Psoas muscle (tissue), 8 donors: Measurements from ENCODE around the gene MGLL. TPM values are rescaled to one million over a fixed set of nuclear protein-coding genes. Genes with fewer than 3 reads are reported as not detected.

Source experiments
- ATAC-seq, 4 donors: fragments of 200-7000 bp; cut with Tn5 transposase; one replicate each; pipeline ENCODE4 v1.9.1; 2020; ENCODE audit warnings: moderate library complexity in 3 of 4, mild to moderate bottlenecking in 2 of 4
- DNase-seq, 2 donors: peaks; one replicate each; pipeline ENCODE4 v3.0.0-alpha.2; 2020
- H3K27ac ChIP-seq: fragments of 200-600 bp; one replicate; pipeline ENCODE4 v1.8.0; 2022
- H3K27me3 ChIP-seq, 3 donors: fragments of 200-600 bp in 1 of 3; one replicate each; pipeline versions ENCODE4 v1.6.1 to v1.8.0; 2013 to 2022; ENCODE audit warnings: low read length in 2 of 3, mild to moderate bottlenecking in 2 of 3, moderate library complexity in 1 of 3; ENCODE audit not compliant: insufficient read depth in 3 of 3
- H3K36me3 ChIP-seq, 2 donors: fragments of 200-600 bp in 1 of 2; one replicate each; pipeline versions ENCODE4 v1.6.1 to v1.8.0; 2013 to 2022; ENCODE audit warnings: low read depth in 1 of 2, mild to moderate bottlenecking in 1 of 2, moderate library complexity in 1 of 2; ENCODE audit not compliant: insufficient read depth in 1 of 2
- H3K4me1 ChIP-seq: fragments of 200-600 bp; one replicate; pipeline ENCODE4 v1.8.0; 2022
- H3K4me3 ChIP-seq: fragments of 200-600 bp; one replicate; pipeline ENCODE4 v1.8.0; 2022; ENCODE audit warnings: mild to moderate bottlenecking
- H3K9me3 ChIP-seq: fragments of 200-600 bp; one replicate; pipeline ENCODE4 v1.8.0; 2022
- CTCF ChIP-seq: fragments of 200-600 bp; IDR thresholded peaks from one replicate; pipeline ENCODE4 v1.8.0; 2022; ENCODE audit warnings: antibody characterized with exemption
- WGBS, 3 donors: extraction: QIAGEN DNeasy Blood & Tissue Kit; methylation state at CpG; one replicate each; pipeline versions ENCODE4 v1.1.6 to v1.1.7; 2013; 5-methylcytosine and 5-hydroxymethylcytosine counted together
- intact Hi-C, 2 donors: fragments of 100-400 bp; cut with DNase I; formaldehyde crosslinking; loops; one replicate each; pipeline versions ENCODE4 v1.11.0 to v1.14.2; 2022
- polyA plus RNA-seq, 3 donors: library from polyadenylated mRNA; stranded (reverse); fragments of 200-250 nt; gene quantifications; one replicate each; pipeline ENCODE4 v1.2.3, GENCODE V29; 2013
- total RNA-seq, 4 donors: library from RNA; stranded (reverse); fragmentation: NEBNext Ultra II Directional in 2 of 4; extraction: Animal tissue kit (Norgen Biotek cat#: 25700) in 2 of 4; gene quantifications; one replicate each; pipeline versions ENCODE4 v1.2.1 to v1.2.4, GENCODE V29; 2021 to 2023
- donor health status: healthy with polysubstance abuse.
- donor health status: DM: no; HTN: no; CAD: no; lungs with moderate emphysema.
- donor health status: Bipolar disorder and iron deficiency.
- donor health status: healthy.
- donor health status: DM: yes; HTN: yes; CAD: no.
- donor health status: DM: no; HTN: no; CAD: no.
- donor health status: DM: no; HTN: no; CAD: no.
- donor health status: DM: yes; HTN: yes; CAD: no.

Gene MGLL
- total and polyA plus RNA-seq, 7 donors, result 32.8 to 85.6 (median 63.0) TPM

GRCh38 chr3:127751782-127752181 lies 70.5 kb downstream of the MGLL start:
- Histone ChIP-seq H3K27me3 (no peaks in the 10 kb centered on the region), H3K9me3 (no peaks in the 10 kb centered on the region), H3K27ac (peak overlapping the region; percentile 70), H3K4me1 (peaks cover 45% of the 10 kb centered on the region), H3K4me3 (no peak overlapping the region), H3K36me3 (no peaks in the 10 kb centered on the region)
- DNase-seq (no peak), ATAC-seq (no peak)
- WGBS, 3 donors, result 88 to 95% (median 92%) methylated on average over 4 of the region's 4 CpGs
- intact Hi-C loops, result loop anchor here in 1 of 2 donors (5.0 kb wide), 1 partner anchor 41 kb away; no protein-coding TSS in a partner anchor
- TF ChIP-seq CTCF, result no peak

- peak in 3 of 4 donors; percentile 55 to 77 (median 64) for ATAC-seq
- no peak for TF ChIP-seq CTCF
- Histone ChIP-seq H3K27ac (peak overlapping the region; percentile 70), H3K36me3 (no peaks in the 10 kb centered on the region), H3K4me3 (no peak overlapping the region), H3K9me3 (no peaks in the 10 kb centered on the region), H3K27me3 (no peaks in the 10 kb centered on the region), H3K4me1 (peaks cover 45% of the 10 kb centered on the region)
- 40 to 57% (median 43%) methylated on average over 8 of the region's 8 CpGs for WGBS, 3 donors
- intact Hi-C loops, result loop anchor here in 1 of 2 donors (5.0 kb wide), 1 partner anchor 41 kb away; no protein-coding TSS in a partner anchor
- no peak for DNase-seq
Measured at GRCh38 chr3:127751163-127751621, 71.1 kb downstream of the MGLL start.

- no peak for TF ChIP-seq CTCF
- H3K4me3 ChIP-seq, result no peak overlapping the region
- H3K36me3 ChIP-seq, result no peaks in the 10 kb centered on the region
- WGBS, 3 donors, result 54 to 70% (median 55%) methylated on average over 12 of the region's 12 CpGs
- H3K4me1 ChIP-seq, result peaks cover 45% of the 10 kb centered on the region
- H3K27me3 ChIP-seq, result no peaks in the 10 kb centered on the region
- no peaks in the 10 kb centered on the region for H3K9me3 ChIP-seq
- DNase-seq, result no peak
- peak; percentile 34 to 61 (median 48) for ATAC-seq
- intact Hi-C loops, result loop anchor here in 1 of 2 donors (5.0 kb wide), 1 partner anchor 42 kb away; no protein-coding TSS in a partner anchor
- peak overlapping the region; percentile 70 for H3K27ac ChIP-seq
Measured at GRCh38 chr3:127750226-127751031, 71.9 kb downstream of the MGLL start.

- no peak for DNase-seq
- Histone ChIP-seq H3K27ac (peak overlapping the region; percentile 70), H3K4me3 (no peak overlapping the region), H3K9me3 (no peaks in the 10 kb centered on the region), H3K36me3 (no peaks in the 10 kb centered on the region), H3K27me3 (no peaks in the 10 kb centered on the region), H3K4me1 (peaks cover 51% of the 10 kb centered on the region)
- peak in 2 of 4 donors; percentile 14 to 21 for ATAC-seq
- 77 to 92% (median 83%) methylated on average over 7 of the region's 7 CpGs for WGBS, 3 donors
- intact Hi-C loops, result loop anchor here (5.0 kb wide), 3 partner anchors 42 to 72 kb away; partner anchors contain the start of gene MGLL (in 1 of the 2)
- no peak for TF ChIP-seq CTCF
Measured at GRCh38 chr3:127749787-127750225, 72.5 kb downstream of the MGLL start.
